Ishikawa (cell line): Measurements from ENCODE around the gene SLC8A1.

ENCODE experiments used
- CEBPB ChIP-seq: IDR thresholded peaks from 2 replicates; pipeline ENCODE4 v1.6.1; 2012
- CREB1 ChIP-seq: IDR thresholded peaks from 2 replicates; pipeline ENCODE4 v1.6.1; 2012; ENCODE audit warnings: low read depth
- EGR1 ChIP-seq: IDR thresholded peaks from 2 replicates; pipeline ENCODE4 v1.6.1; 2012
- EP300 ChIP-seq: IDR thresholded peaks from 2 replicates; pipeline ENCODE4 v1.6.1; 2012; ENCODE audit warnings: borderline replicate concordance
- FOXM1 ChIP-seq: IDR thresholded peaks from 2 replicates; pipeline ENCODE4 v1.6.1; 2012; ENCODE audit warnings: low read depth, borderline replicate concordance
- MAX ChIP-seq: IDR thresholded peaks from 2 replicates; pipeline ENCODE4 v1.6.1; 2012
- NFIC ChIP-seq: IDR thresholded peaks from 2 replicates; pipeline ENCODE4 v1.6.1; 2012
- RAD21 ChIP-seq: IDR thresholded peaks from 2 replicates; pipeline ENCODE4 v1.6.1; 2012; ENCODE audit warnings: low read depth
- REST ChIP-seq: IDR thresholded peaks from 2 replicates; pipeline ENCODE4 v1.6.1; 2012; ENCODE audit warnings: low read depth, mild to moderate bottlenecking
- TAF1 ChIP-seq: IDR thresholded peaks from 2 replicates; pipeline ENCODE4 v1.6.1; 2012; ENCODE audit warnings: low read depth, mild to moderate bottlenecking
- TCF12 ChIP-seq: IDR thresholded peaks from 2 replicates; pipeline ENCODE4 v1.6.1; 2012; ENCODE audit warnings: low read depth
- TEAD4 ChIP-seq: IDR thresholded peaks from 2 replicates; pipeline ENCODE4 v1.6.1; 2012
- USF1 ChIP-seq: IDR thresholded peaks from 2 replicates; pipeline ENCODE4 v1.6.1; 2012
- YY1 ChIP-seq: IDR thresholded peaks from 2 replicates; pipeline ENCODE4 v1.6.1; 2012; ENCODE audit warnings: low read depth
- ZBTB7A ChIP-seq: IDR thresholded peaks from 2 replicates; pipeline ENCODE4 v1.6.1; 2012; ENCODE audit warnings: low read depth

Gene SLC8A1

GRCh38 chr2:40451918-40452605 lies at the start of gene SLC8A1:
Gene SLC8A1, minus strand, starts transcription at chr2:40452090.
- TF ChIP-seq MAX = no peak

- TF ChIP-seq TAF1 (no peak), USF1 (no peak), TCF12 (no peak), CEBPB (no peak), FOXM1 (no peak), CREB1 (no peak), ZBTB7A (no peak), NFIC (no peak), RAD21 (no peak), EGR1 (no peak), TEAD4 (no peak), REST (no peak), EP300 (no peak)
Observed at GRCh38 chr2:40499437-40499836, 47.5 kb upstream of the SLC8A1 start.

- TF ChIP-seq REST = no peak
- no peak for TF ChIP-seq YY1
- TF ChIP-seq NFIC = no peak
- TF ChIP-seq EGR1 = no peak
- no peak for TF ChIP-seq USF1
- TF ChIP-seq ZBTB7A = no peak
- no peak for TF ChIP-seq CREB1
- no peak for TF ChIP-seq TAF1
- no peak for TF ChIP-seq TEAD4
- TF ChIP-seq EP300 = no peak
- TF ChIP-seq MAX = no peak
- no peak for TF ChIP-seq CEBPB
- no peak for TF ChIP-seq RAD21
Observed at GRCh38 chr2:40497251-40497859, 45.5 kb upstream of the SLC8A1 start.

GRCh38 chr2:40489678-40489960 lies 37.7 kb upstream of the SLC8A1 start:
- TF ChIP-seq REST (no peak), TAF1 (no peak), CREB1 (no peak), RAD21 (no peak), FOXM1 (no peak), USF1 (no peak), TCF12 (no peak)
